Raji (cell line): ENCODE results near the gene F13B.

Source experiments
- POLR2A ChIP-seq: IDR thresholded peaks from 2 replicates; pipeline ENCODE4 v1.6.1; 2011; ENCODE audit warnings: low read depth, low read length, control low read depth; ENCODE audit not compliant: insufficient read depth

Gene F13B, protein sequence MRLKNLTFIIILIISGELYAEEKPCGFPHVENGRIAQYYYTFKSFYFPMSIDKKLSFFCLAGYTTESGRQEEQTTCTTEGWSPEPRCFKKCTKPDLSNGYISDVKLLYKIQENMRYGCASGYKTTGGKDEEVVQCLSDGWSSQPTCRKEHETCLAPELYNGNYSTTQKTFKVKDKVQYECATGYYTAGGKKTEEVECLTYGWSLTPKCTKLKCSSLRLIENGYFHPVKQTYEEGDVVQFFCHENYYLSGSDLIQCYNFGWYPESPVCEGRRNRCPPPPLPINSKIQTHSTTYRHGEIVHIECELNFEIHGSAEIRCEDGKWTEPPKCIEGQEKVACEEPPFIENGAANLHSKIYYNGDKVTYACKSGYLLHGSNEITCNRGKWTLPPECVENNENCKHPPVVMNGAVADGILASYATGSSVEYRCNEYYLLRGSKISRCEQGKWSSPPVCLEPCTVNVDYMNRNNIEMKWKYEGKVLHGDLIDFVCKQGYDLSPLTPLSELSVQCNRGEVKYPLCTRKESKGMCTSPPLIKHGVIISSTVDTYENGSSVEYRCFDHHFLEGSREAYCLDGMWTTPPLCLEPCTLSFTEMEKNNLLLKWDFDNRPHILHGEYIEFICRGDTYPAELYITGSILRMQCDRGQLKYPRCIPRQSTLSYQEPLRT

DNA sequence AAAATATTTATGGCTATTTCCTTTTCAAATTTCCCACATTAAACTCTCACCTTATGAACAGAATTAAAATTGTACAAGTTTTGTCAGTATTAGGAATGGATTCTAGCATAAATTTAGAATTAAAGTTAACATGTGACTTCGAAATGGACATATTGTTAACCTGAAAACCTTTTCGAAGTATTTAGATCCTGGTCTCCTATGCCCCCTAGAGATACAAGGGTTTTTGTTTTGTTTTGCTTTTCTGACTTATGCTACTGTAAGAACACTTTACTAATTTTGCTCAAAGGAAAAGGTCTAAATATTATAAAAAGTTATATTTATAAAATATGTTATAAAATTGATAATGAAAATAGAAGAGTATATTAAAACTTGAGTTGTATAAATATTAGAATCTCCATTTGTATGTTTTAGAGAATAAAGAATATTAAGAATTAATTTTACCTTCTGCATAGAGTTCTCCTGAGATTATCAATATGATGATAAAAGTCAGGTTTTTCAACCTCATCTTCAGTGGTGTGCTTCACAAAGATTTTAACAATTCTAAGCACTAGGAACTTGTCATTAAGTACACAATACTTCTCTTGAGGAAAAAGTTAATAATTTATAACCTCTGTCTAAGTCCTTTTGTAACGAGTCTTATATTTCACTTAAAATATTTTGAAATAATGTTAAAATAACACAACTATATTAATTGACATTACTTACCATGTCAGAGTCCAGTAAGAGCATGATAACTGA lies at the start of gene F13B:
Gene F13B, minus strand, starts transcription at position 542 of the 738 bp plus-strand sequence. Its CDS starts 37 bp downstream, at position 505.
- TF ChIP-seq POLR2A, result no peak

DNA sequence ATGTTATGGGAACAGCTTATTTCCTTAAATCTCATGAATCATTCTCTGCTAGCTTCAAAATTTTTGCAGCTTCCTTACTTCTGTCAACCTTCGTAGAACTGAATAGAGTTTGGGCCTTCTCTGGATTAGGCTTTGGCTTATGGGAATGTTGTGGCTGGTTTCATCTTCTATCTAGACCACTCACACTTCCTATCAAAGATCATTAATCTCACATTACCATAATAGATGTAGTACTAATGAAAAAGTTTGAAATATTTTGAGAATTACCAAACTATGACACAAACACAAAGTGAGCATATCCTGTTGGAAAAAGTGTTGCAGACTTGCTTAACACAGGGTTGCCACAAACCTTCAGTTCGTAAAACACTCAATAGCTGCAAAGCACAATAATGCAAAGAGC lies 49.1 kb upstream of the F13B start:
- no peak for TF ChIP-seq POLR2A

DNA sequence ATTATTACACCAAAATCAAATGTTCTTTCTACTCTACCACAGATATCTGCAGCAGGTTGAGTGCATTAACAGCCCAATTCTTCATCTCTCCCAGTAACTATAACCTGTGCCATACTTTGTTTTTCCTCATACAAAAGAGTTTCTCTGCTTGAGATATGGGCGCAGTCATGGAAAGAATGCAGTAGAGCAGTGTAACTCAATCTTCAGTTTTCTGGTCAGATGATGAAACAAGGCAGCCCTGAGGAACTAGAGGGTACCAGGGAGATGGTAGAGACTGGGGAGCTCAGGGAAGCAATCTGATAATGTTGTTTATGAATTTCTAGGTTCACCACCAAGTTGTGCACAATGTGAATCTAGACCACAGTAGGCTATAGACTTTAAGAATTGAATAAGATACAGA lies 39.8 kb upstream of the F13B start:
- no peak for TF ChIP-seq POLR2A

DNA sequence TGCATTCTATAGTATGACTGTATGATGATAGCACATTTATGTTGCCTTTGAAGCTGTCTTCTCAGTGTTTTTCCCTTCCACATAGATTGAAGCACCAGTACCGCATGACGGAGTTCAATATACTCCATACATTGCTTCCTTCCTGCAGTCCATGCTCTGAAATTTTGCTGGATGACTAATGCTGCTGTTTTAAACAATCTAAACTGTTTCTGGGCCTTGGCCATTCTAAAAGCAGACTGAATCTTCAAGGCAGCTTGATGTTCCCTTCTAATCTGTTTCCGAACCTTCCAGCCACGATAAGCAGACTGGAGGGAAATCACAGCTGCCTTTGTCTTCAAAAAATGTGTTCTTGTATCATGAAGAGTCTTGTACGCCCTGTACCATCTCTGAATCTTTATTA lies 36.2 kb upstream of the F13B start:
- TF ChIP-seq POLR2A, result no peak

DNA sequence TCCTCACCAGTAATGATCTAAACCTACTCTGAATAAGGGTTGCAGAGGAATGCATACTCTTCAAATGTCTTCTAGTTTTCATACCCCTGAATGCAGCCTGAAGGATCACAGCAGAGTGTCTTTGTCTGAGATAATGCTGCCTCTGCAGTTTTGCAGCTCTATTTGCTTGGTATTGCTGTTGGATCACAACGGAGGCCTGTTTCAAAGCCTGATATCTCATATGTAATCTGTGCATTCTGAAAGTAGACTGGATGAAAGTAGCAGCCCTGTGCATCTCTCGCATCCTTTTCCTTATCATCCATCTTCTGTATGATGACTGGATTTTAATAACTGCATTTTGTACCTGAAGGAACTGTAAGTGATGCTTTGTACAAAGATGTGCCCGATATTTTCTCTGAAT lies 34.9 kb upstream of the F13B start:
- TF ChIP-seq POLR2A, result no peak

DNA sequence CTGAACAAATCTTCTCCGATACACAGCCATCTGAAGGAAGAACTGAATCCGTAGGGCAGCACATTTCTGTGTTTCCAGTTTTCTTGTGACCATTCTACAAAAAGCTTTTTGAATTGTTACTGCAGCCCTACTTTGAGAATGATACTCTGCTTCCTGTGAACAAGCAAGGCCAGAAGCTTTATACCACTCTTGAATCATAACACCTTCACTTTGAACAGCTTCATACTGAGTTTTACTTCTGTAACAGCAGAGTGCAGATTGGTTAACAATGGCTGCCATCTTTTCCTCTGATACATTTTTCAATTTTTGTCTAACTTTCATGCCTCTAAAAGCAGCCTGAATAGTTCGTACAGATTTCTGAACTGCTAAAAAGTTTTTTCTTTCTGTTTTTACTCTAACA lies 33.6 kb upstream of the F13B start:
- TF ChIP-seq POLR2A, result no peak

DNA sequence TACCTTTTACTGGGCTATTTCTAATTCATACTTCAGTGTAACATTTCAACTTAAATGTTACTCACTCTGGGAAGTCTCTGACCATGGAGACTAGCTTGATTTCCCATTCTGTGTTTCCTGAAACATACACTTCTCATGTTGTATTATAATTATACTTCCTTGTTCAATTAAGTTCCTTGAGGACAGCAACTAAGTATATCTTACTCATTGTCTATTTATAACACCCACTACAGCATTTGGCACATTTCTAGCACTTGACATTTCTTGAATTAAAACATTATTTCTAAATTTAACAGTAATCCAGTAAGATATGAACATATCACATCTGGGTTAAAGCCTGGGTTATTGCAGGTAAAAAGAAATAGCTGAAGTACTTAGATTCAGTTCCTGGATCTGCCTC lies 32.4 kb upstream of the F13B start:
- TF ChIP-seq POLR2A, result no peak

DNA sequence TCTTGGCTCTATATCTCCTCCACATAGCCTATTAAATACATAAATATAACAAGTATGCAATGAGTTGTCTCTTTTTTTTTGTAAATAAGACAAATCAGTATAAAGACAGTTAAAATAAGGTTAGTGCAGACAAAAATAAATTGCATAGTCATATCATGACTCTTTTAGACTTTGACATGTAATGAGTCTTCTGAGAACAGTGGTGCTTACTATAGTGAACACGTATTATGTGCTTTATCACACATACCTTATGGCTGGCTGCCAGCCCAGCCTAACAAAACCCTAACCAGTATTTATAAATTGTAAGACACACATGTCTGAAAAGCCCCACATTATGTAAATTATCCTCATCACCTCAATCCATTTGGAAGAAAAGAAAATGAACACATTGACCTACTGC lies 29.1 kb upstream of the F13B start:
- TF ChIP-seq POLR2A, result no peak

DNA sequence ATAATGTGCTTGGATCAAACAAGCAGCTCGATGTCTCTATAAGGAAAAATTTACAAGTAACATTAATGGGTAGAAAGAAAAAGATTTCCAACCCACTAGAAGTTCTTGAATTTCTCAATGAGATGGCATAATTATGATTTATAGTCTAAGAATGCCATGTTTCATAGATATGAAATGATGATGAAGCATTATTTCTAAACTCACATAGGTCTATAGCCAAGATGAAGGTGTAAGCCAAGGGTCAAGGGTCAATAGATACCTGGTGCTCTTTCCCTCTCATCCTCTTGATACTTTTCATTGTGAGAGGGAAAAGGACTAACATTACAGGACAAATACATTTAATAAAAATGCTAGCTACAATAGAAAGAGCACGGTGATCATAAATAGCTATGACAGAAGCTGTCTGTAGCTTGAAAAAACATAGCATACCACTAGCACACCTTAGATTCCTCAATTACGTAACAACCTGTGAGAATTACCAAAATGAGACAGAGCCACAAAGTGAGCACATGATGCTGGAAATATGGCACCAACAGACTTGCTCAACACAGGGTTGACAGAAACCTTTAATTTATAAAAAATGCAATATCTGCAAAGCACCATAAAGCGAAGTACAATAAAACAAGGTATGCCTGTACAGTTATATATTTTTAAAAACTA lies 26.3 kb upstream of the F13B start:
- TF ChIP-seq POLR2A, result no peak

DNA sequence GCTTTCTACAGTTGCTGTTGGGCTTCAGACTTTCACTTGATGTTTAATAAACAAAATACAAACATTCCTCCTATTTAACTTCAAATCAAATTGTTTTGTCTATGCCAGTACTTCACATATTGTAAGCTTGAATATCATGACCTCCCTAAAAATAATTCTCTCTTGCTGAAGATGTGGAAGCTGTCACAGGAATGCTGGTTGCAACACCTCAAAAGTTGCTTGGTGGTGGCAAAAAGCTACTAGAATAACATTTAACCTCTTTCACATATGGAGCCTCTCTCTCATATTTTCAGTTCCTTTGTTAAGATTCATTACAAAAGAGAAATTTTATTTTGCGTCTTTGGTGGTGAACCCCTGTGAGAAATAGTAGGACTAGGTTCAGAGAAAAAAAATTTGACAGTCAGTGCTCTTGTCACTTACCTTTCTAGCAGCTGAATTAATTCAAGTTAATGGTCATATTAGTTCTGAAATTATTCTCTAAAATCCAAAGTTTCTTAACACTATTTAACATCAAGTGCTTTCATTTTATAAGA lies 25.5 kb upstream of the F13B start:
- no peak for TF ChIP-seq POLR2A

DNA sequence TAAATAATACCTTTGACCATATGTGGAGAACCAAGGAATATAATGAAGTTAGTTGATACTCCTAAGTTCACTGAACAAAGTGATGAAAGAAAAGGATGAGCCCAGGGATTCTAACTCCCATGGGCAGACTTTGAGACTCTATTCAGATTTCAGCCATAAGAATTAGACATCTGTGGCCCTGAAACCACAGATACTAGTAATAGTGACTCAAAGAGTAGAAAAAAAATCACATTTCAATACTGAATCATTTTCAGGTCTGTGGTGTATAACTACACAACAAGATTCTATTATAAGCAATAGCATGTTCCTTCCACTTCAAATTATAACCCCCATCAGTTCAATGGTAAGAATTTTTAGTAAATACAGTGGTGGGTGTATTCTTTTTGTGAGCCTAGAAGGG lies 16.4 kb upstream of the F13B start:
- TF ChIP-seq POLR2A, result no peak

DNA sequence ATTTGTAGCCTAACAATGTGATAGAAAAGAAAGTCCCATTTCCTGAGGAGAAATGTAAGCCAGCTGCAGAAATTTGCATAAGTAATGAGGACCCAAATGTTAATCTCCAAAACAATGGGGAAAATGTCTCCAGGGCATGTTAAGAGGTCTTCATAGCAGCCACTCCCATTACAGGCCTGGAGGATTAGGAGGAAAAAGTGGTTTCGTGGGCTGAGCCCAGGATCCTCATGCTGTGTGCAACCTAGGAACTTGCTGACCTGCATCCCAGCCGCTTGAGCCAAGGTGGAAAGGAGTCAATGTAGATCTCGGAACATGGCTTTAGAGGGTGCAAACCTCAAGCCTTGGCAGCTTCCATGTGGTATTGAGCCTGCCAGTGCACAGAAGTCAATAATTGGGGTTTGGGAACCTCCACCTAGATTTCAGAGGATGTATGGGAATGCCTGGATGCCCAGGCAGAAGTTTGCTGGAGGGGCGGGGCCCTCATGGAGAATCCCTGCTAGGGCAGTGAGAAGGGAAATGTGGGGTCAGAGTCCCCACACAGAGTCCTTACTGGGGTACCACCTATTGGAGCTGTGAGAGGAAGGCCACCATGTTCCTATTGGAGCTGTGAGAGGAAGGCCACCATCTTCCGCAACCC lies 14.2 kb upstream of the F13B start:
- TF ChIP-seq POLR2A, result no peak

DNA sequence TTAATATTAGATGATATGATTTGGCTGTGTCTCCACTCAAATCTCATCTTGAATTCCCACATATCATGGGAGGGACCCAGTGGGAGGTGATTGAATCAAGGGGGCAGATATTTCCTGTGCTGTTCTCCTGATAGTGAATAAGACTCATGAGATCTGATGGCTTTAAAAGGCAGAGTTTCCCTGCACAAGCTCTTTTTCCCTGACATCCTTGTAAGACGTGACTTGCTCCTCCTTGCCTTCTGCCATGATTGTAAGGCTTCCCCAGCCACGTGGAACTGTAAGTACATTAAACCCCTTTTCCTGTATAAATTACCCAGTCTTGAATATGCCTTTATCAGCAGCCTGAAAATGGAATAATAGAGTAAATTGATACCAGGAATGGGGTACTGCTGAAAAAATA lies 13.3 kb upstream of the F13B start:
- no peak for TF ChIP-seq POLR2A

DNA sequence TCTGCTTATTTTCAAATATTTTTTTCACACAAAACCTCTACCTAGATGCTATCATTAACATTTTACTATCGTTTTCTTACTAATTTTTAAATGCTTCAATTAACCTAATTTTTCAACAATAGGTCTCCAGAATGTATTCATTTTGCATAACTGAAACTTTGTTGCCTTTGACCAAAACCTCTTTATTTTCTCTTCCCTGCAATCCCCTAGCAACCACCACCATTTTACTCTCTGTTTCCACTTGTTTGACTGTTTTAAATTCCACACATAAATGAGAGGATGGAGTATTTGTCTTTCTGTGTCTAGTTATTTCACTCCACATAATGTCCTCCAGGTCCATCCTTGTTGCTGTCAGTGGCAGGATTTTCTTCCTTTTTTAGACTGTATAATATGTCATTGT lies 9.5 kb upstream of the F13B start:
- TF ChIP-seq POLR2A, result no peak

DNA sequence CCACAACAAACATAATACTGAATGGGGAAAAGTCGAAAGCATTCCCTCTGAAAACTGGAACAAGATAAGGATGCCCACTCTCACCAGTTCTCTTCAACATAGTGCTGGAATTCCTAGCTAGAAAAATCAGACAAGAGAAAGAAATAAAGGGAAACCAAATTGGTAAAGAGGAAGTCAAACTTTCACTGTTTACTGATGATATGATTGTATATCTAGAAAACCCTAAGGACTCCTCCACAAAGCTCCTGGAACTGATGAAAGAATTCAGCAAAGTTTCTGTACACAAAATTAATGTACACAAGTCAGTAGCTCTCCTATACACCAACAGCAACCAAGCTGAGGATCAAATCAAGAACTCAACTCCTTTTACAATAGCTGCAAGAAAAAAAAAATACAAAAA lies 6.9 kb upstream of the F13B start:
- no peak for TF ChIP-seq POLR2A
